Chondrocyte (in vitro differentiated cells): ENCODE results near the gene RNF2. TPM values are rescaled to one million over a fixed set of nuclear protein-coding genes. Genes with fewer than 3 reads are reported as not detected.

Experiments
- DNase-seq: peaks from one replicate; pipeline ENCODE4 v3.0.0; 2021; ENCODE audit warnings: mixed read lengths, low spot score
- H3K27ac Mint-ChIP-seq: one replicate; pipeline ENCODE4 v1.8.0; 2021; ENCODE audit warnings: mild to moderate bottlenecking, moderate library complexity, mixed read lengths; ENCODE audit not compliant: unreplicated experiment
- H3K27me3 Mint-ChIP-seq: 2 replicates; pipeline ENCODE4 v1.8.0; 2021; ENCODE audit warnings: low read depth, mixed read lengths
- H3K36me3 Mint-ChIP-seq: 2 replicates; pipeline ENCODE4 v1.8.0; 2021; ENCODE audit warnings: low read depth, mixed read lengths
- H3K4me1 Mint-ChIP-seq: 2 replicates; pipeline ENCODE4 v1.8.0; 2021; ENCODE audit warnings: low read depth, mild to moderate bottlenecking, mixed read lengths
- H3K4me3 Mint-ChIP-seq: one replicate; pipeline ENCODE4 v1.8.0; 2021; ENCODE audit warnings: mild to moderate bottlenecking, moderate library complexity, mixed read lengths; ENCODE audit not compliant: unreplicated experiment
- H3K9me3 Mint-ChIP-seq: 2 replicates; pipeline ENCODE4 v1.8.0; 2021; ENCODE audit warnings: low read depth, mixed read lengths
- total RNA-seq: library from RNA; stranded (reverse); gene quantifications from 3 replicates; pipeline ENCODE4 v1.2.1, GENCODE V29; 2021
- TF ChIP-seq, protein P1 (sequence below): fragments of 200-600 bp; sonication (generic); IDR thresholded peaks from 2 replicates; pipeline ENCODE4 v1.5.0; 2021; ENCODE audit warnings: antibody characterized with exemption, mild to moderate bottlenecking, moderate library complexity

RNF2 gene
- total RNA-seq, 1 donor from 2014 or later: 22.4 TPM

DNA sequence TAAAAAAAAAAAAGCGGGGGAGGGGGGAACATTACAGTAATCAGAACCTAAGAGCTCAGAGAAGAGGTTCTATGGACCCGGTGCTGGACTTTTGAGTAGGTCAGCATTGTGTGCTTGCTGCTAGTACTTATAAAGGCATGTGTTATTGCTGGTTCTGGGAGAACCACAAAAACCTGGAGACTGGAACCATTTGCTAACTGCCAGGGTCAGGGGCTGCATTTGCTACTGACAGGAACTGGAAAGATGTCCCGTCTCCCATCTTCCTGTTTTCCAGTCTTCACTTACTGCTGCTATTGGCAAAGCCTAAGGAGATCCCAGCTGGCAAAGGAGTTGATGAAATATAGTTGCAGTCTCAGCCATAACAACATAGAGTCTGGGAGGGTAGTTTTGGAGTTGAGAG, 4.3 kb downstream of the RNF2 start:
- TF ChIP-seq, protein P1, sequence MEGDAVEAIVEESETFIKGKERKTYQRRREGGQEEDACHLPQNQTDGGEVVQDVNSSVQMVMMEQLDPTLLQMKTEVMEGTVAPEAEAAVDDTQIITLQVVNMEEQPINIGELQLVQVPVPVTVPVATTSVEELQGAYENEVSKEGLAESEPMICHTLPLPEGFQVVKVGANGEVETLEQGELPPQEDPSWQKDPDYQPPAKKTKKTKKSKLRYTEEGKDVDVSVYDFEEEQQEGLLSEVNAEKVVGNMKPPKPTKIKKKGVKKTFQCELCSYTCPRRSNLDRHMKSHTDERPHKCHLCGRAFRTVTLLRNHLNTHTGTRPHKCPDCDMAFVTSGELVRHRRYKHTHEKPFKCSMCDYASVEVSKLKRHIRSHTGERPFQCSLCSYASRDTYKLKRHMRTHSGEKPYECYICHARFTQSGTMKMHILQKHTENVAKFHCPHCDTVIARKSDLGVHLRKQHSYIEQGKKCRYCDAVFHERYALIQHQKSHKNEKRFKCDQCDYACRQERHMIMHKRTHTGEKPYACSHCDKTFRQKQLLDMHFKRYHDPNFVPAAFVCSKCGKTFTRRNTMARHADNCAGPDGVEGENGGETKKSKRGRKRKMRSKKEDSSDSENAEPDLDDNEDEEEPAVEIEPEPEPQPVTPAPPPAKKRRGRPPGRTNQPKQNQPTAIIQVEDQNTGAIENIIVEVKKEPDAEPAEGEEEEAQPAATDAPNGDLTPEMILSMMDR: no peak
- Mint-ChIP-seq H3K36me3 (no peaks in the 10 kb centered on the region), H3K27me3 (no peaks in the 10 kb centered on the region), H3K9me3 (no peaks in the 10 kb centered on the region), H3K27ac (no peak overlapping the region), H3K4me1 (peaks cover 39% of the 10 kb centered on the region), H3K4me3 (no peak overlapping the region)
- DNase-seq: no peak

DNA sequence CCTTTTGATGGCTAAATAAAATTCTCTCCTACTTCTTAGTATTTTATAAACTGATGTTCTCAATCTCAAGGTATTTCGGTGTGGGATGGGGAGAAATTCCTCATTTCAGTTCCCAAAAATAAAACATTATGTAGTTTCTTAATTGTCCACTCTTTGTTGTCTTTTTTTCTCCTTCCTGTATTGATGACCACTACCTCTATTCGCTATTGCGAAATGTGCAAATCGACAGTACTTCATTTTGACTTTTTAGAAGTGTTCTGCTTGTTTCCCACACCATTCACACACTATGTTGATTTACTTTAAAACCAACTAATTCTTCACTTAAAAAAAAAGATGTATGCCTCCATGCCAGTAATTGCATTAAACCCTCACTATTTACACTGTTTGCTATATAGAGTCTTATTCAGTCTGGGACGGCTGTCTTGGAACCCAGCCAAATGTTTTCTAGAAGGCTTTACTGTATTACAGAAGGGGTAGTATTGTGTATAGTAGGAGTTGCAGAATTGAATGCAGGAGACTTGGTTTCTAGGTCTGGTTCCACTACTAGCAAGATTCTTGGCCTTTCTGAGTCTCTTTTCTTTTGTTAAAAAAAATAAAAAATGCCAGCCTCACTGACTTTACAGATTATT, 5.6 kb downstream of the RNF2 start:
- Mint-ChIP-seq H3K9me3 (no peaks in the 10 kb centered on the region), H3K27ac (no peak overlapping the region), H3K36me3 (no peaks in the 10 kb centered on the region), H3K4me3 (no peak overlapping the region), H3K4me1 (peaks cover 39% of the 10 kb centered on the region), H3K27me3 (no peaks in the 10 kb centered on the region)
- TF ChIP-seq, protein P1: no peak
- no peak for DNase-seq

DNA sequence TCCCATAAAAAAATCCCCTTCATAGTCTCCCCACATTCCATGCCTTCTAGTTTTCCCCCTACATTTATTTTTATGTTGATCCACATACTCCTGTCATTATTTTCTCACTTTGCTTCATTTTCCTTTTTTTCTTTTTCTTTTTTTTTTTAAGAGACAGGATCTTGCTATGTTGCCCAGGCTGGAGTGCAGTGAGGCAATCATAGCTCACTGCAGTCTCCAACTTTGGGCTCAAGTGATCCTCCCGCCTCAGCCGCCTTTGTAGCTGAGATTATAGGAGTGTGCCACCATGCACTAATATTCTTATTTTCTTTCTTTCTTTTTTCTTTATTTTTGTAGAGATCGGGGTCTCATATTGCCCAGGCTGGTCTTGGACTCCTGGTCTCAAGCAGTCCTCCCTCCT, 7.8 kb downstream of the RNF2 start:
- Mint-ChIP-seq H3K4me3 (no peak overlapping the region), H3K9me3 (no peaks in the 10 kb centered on the region), H3K4me1 (peaks cover 22% of the 10 kb centered on the region), H3K27me3 (no peaks in the 10 kb centered on the region), H3K27ac (no peak overlapping the region), H3K36me3 (no peaks in the 10 kb centered on the region)
- TF ChIP-seq, protein P1: no peak
- no peak for DNase-seq

DNA sequence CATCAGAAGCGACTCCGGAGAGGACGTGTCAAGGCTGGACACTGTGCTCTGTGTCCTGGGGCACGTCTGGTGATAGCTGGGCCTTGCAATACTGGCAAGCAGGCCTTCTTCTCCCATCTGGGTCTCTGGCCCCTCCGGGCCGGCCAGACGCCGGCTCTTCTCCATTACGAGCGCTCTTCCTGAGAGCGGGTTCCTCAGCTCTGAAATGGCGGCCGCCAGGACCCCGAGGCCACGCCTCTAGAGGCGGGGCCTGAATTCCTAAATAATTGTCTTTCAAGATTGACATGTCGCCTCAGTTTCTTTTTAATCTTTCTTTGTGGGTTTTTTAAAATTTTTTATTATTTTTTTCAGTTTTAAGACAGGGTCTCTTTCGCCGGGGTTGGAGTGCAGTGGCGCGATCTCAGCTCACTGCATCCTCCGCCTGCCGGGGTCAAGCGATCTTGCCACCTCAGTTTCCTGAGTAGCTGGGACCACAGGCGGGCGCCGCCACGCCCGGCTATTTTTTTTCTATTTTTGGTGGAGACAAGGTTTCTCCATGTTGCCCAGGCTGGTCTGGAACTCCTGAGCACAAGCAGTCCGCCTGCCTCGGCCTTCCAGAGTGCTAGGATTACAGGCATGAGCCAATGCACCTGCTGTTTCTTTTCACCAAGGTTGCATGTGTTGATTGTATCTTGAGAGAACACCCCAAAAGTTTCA, 9.2 kb downstream of the RNF2 start:
- Mint-ChIP-seq H3K4me1 (peaks cover 27% of the 10 kb centered on the region), H3K27ac (no peak overlapping the region), H3K36me3 (no peaks in the 10 kb centered on the region), H3K27me3 (no peaks in the 10 kb centered on the region), H3K9me3 (no peaks in the 10 kb centered on the region), H3K4me3 (no peak overlapping the region)
- TF ChIP-seq, protein P1: no peak
- DNase-seq: peak; percentile 53

DNA sequence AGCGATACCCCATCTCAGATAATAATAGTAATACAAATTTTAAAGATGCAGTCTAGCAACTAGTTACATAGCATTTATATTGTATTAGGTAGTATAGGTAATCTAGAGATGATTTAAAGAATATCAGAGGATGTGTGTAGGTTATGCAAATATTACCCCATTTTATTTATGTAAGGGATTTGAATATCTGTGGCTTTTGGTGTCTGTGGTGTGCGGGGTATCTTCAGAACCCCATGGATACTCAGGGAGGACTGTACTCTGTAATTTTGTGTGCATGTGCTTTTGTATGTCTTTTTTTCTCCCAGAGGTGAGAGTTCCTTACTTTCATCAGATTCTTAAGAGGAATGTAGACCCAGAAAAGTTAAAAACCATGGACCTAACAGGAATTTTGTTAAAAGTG, 12.8 kb downstream of the RNF2 start:
- H3K9me3 Mint-ChIP-seq: peaks cover 3% of the 10 kb centered on the region
- H3K36me3 Mint-ChIP-seq: no peaks in the 10 kb centered on the region

More for the DNA sequence above, 12.8 kb downstream of the RNF2 start:
- Mint-ChIP-seq H3K27ac (no peak overlapping the region), H3K4me1 (peaks cover 38% of the 10 kb centered on the region), H3K27me3 (no peaks in the 10 kb centered on the region), H3K4me3 (no peak overlapping the region)
- no peak for DNase-seq
- TF ChIP-seq, protein P1: no peak
